ENCODE measurements around the gene FAM20B.

FAM20B gene

DNA sequence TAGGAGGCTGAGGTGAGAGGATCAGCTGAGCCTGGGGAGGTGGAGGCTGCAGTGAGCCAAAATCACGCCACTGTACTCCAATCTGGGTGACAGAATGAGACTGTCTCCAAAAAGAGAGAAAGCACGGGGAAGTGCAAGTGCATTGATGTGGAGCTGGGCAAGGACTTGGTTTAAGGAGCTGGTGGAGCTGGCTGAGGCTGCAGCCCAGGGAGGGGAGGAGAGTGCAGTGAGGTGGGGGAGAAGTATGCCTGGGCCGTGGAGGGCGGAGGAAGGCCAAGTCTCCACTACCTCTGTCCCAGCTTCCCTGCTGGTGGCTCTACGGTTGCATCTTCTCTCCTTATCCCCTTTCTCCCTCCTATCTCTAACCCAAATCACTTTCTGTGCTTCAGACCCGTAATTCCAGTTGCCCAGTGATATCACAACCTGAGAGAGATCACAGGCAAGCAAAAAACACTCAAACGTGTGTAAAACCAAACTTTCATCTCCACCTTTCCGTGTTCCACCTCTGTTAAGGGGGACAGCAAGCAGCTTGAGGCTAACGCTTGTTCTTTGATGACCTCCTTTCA lies 67.3 kb downstream of the FAM20B start:
- no peak for DNase-seq (ENCODE audit: low spot score)

DNA sequence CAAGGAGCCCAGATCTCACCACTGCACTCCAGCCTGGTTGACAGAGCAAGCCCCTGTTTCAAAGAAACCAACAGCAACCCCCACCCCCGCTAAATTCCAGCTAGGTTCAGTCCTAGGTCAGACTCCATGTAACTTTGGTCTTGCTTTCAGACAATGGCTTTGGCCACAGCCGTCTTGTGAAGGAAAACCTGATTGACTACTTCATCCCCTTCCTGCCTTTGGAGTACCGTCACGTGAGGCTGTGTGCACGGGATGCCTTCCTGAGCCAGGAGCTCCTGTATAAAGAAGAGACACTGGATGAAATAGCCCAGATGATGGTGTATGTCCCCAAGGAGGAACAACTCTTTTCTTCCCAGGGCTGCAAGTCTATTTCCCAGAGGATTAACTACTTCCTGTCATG lies 69.1 kb downstream of the FAM20B start:
- DNase-seq (ENCODE audit: low spot score): no peak

DNA sequence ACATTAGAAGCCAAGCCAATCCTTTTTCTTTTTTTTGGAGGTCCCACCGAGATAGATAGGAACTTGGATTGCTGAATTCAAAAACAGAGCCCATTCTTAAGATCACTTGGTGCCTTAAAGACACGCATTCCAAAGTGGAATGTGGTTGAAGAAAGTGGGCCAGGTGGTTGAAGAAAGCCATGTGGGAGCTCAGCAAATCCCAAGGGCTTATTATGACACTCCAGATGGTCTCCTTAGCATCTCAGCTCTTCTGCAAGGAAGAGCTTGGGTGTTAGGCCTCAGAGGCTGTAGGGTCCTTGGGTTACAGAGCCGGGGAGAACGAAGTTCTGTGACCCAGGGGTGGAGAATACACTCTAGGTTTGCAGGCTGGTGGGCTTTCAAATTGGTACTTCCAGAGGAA lies 69.7 kb downstream of the FAM20B start:
- no peak for DNase-seq (ENCODE audit: low spot score)

DNA sequence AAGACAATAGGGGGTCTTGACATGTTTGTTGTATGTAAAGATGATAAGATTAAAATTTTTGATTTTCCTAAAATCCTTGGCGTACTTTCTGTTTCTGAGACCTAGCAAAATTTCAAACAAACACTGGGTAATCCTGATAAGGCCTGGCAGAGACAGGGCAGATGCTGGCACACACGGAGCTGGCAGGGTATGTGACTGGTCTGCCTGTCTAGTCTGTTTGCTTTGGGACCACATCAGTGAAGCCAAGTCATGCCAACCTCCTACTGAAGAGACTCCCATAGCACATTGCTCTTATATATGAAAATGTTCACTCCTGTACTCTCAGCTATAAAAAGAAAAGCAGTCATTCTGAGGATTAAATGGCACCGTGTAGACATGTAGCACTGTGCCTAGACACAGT lies 70.2 kb downstream of the FAM20B start:
- no peak for DNase-seq (ENCODE audit: low spot score)

DNA sequence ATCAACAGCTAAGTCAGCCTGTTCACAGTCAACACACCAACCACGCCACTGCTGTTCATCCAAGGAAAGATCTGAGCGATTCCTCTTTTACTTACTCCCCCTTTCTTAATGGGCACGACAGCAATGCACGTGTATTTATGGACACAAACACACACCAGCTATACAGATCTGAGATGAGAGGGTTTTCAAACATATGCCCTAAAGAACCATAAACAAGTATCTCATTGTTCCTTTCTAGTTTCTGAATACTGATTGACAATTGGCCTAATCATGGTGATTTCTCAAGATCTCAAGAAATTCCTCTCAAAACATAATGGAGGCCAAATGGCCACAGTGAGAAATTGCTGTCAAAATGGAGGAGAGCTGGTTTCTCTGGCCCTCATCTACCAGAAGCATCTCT lies 74.2 kb downstream of the FAM20B start:
- DNase-seq (ENCODE audit: low spot score): no peak

DNA sequence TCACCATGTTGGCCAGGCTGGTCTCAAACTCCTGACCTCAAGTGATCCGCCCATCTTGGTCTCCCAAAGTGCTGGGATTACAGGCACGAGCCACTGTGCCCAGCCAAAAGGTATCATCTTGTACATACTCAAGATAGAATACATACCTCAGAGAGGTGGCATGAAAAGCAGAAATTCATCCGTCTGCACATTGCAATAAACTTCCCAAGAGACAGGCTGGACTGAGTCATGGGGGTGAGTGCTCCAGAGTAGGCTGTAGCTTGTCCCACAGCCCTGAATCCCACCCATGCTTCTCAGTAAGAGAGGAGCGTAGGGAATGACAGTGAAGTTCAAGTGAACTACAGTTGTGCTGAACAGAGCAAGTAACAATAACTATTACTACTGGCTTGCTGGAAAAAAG lies 75.9 kb downstream of the FAM20B start:
- no peak for DNase-seq (ENCODE audit: low spot score)

DNA sequence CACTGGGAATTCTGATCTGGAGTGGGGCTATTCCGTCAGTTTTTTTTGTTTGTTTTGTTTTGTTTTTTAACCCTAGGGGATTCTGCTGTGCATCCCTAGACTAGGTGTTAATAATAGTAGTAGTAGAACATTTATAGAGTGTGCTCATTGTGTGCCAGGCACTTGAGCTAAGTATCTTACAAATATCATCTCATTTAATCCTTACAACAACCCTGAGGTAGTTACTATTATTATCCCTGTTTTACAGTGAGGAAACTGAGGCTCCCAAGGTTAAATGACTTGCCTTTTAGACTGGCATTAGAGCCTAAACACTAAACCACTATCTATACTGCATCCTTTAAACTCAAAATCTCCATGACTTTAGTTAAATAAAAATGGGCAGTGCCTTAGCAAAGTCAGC lies 78.3 kb downstream of the FAM20B start:
- no peak for DNase-seq (ENCODE audit: low spot score)

DNA sequence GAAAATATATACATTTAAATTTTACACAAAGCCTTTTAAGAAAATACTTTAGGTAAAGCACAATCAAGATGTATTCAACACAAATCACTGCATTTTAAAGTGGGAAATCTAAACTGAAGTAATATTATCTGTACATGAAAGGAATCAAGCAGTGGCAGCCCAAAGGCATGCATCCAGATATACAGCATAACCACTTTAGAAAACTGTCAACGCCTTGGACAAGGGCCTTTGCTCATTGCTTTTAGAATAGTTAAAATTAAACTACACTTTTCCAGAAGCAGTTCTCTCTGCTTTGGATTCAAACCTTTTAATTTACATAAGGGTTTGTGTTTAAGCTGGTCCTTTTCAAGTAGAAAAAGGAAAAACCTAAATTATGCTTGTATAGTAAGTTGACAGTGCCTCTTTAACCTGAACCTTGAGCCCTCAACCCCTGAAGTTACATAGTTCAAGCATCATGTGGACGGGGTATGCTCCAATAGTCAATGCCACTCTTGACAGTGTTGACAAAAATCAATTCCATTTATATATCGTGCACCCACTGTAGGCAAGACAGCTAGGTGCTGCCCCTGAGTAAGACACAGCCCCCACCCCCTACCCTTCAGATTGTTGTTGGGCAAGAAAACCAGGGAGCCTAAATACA lies 79.0 kb downstream of the FAM20B start:
- no peak for DNase-seq (ENCODE audit: low spot score)

DNA sequence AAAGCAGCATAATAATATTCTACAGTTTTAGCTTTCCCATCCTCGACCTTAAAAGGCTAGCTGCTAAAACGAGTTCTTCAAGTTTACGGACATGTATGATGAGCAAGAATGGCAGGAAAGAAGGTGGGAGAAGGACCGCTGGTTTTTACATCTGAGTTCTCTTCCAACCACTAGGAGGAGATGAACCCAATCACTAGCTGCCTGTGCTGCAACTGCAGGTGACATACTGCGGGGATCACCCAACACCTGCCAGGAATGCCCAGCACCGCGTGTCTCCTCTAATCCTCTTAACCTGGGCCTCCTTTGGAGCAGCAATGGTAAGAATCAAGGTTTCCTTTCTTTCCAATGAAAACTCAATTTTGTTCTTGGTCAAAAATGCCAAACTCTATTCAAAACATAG lies 79.7 kb downstream of the FAM20B start:
- peak; percentile 10 for DNase-seq (ENCODE audit: low spot score)

DNA sequence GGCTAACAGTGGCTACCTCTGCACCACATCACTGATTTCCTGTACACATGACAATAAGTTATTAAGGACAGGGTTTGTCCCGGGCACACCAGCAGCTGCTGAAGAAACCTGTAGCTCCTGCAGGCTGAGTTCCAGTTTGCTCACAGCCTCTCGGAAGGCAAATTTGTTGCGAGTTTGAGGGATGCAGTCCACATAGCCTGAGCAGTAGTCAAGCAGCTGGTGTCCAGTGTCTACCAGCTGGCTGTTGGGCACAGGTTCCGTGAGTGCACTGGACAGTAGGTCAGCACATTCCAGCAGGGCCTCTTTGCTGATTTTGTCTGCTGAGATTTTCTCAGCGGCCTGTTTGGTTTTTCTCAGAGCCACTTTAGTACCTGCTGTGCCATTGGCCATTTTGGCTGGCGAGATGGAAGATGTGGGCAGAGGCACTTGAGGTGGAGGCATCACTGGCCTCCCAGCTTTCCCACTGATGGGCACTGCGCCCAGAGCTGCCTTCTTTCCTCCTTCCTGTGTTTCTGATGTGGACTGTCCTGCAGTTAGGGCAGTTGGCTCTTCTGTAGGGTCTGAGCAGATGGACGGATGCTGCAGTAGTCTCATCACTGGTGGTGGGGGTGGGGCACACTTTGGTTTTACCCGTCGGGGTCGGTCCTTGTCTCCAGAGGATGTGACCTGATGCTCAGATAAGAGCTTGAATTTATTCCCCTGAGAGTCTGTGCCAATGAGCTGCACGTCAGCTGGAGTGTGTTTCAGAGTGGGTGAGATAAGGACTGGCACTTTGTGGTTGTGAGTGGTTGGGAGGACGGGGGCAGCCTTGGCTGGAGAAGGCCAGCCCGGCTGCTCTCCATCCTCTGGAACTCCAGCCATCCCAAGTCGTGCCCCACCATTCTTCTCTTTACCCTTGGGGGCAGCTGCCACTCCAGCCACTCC lies 82.3 kb downstream of the FAM20B start:
- no peak for DNase-seq (ENCODE audit: low spot score)

DNA sequence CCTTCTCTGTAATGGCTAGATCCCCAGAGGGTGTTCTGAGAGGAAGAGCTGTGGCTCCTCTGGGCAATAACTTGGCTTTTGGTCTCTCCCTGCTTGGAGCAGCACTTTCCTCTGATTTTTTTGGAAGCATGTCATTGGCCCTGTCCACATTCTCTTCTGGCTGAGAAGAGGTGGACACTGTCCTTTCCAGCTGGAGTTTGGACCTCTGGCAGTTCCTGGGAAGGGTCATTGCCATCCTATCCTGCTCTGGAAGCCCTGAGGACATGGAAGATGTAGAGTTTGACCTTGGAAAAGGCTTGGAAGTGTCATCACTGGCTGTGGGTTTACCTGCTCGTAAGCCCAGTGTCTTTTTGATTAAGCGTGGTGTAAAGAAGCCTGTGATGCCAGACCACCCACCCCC lies 83.0 kb downstream of the FAM20B start:
- DNase-seq (ENCODE audit: low spot score): no peak

DNA sequence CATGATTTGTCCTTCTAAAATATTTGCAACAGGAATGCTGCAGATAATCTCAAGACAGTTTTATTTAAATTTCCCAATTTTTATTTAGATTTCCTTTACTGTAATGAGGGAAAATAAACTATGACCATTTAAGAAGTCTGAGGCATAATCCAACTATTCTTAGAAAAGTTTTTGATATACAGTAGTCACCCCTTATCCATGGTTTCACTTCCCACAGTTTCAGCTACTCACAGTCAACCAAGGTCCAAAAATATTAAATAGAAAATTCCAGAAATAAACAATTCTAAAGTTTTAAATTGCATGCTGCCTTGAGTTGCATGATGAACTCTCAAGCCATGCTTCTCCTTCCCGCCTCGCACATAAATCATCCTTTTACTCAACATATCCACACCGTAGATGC lies 89.5 kb downstream of the FAM20B start:
- no peak for DNase-seq (ENCODE audit: low spot score)

DNA sequence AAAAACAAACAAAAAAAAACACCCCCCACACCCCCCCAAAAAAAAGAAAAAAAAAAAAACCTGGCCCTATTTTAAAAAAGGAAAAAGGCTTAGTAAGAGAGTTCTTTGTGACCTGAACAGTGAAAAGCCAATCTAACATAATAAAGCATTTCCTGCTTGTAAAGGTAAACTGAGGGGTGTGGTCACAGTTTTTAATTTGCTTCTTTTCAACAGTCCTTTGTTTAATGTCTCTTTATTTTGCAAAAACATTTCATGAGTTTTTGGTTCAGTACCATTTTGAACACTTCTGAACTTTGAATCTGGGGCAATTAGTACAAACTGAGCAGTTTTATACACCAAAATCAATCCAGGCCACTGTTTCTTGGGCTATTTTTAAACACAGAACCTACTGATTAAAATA lies 93.8 kb downstream of the FAM20B start:
- no peak for DNase-seq (ENCODE audit: low spot score)

DNA sequence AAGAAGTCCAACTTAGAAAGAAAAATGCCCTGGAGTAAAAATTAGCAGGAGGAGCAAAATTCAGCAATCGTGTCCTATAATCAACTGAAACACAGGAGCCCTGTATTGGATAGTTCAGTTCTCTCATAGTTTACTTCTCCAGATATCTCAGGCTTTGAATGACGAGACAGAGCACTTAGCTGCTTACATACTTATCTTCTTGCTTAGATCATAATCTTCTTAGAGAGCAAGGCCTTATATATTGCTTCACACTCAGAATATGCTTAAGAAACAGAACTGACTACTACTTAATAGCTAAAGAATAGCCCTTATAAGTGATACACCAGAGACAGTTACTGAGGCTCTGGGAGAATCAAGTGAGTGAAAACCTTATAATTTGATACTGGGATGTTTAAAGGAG lies 95.0 kb downstream of the FAM20B start:
- no peak for DNase-seq (ENCODE audit: low spot score)

DNA sequence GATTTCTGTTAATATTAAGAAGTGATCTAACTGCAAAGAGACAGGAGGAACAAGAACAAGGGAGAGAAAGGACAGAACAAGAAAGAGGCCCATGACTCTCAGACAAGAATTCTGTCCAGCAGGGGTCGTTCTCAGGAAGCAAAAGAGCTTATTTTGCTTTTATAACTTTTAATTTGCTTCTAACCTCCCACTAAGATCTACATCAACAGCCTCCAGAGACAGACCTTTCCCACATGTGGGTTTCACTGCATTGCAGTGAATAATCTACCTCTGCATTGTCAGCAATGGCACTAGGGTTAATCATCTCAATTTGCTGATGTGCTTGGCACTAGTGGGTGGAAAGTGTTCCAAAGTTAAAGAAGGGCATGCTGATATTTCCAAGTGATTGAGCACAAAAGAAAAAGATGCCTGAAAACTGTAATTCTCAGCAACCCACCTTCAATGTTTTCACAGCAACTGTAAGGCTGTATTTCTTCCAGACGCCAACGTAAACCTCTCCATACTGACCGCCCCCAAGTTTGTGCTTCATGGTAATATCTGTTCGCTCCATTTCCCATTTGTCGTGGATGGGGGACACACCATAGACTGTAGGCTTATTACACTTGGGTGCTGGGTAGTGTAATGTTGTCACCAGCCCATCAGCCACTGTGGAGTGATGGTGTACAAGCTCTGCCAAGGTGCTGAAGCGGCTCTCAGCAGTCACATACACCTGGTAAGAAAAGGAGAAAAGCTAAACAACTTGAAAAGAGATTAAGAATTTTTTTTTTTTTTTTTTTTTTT lies 95.7 kb downstream of the FAM20B start:
- peak; percentile 59 for DNase-seq (ENCODE audit: low spot score)

DNA sequence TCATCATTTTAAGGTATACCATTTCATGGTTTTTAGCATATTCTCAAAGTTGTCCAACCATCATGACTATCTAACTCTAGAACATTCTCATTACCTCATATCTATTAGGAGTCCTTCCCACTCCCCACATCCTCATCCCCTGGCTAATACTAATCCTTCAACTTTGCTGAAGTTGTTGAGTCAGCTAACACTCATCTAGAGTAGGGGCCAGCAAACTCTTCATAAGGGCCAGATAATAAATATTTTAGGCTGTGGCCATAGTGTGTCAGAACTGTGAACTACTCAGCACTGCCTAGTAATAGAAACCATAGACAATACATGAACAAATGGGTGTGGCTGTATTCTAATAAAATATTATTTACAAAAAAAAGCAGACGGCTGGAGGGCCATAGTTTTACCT lies 99.2 kb downstream of the FAM20B start:
- no peak for DNase-seq (ENCODE audit: low spot score)

All from CD4-positive, alpha-beta T cell treated with Interleukin-2 at 100 ng/mL for 4 hours (primary cell).